ENCODE measurements around the gene IMMP2L.
A peak's percentile ranks its signal among the peaks of the same experiment; 100 is the strongest.

- TF ChIP-seq CTCF (IDR thresholded peaks at IDR 0.05) (peak in 2 of 7 experiments; percentile 12 to 19), POLR2A (IDR thresholded peaks at IDR 0.05) (no peak), POLR2AphosphoS5 (IDR thresholded peaks at IDR 0.05) (peak; percentile 41 to 51 (median 45)), EP300 (IDR thresholded peaks at IDR 0.05) (no peak)
These were observed at the start of gene IMMP2L for GRCh38 chr7:111561904-111562732.
